ENCODE data around the gene COG5. TPM values are rescaled to one million over a fixed set of nuclear protein-coding genes. Genes with fewer than 3 reads are reported as not detected.

COG5 gene
- total and polyA plus RNA-seq, 2 experiments from 2014 or later: 15.4 to 36.5 TPM

- H3K79me2 ChIP-seq (replicated peaks; ENCODE audit: insufficient read depth): no peaks in the 10 kb centered on the region
- no peak overlapping the region for H2AFZ ChIP-seq
- Mint-ChIP-seq H3K27me3 (ENCODE audit: insufficient read depth, low read depth, poor library complexity) (peaks cover 5% of the 10 kb centered on the region), H3K27ac (no peak overlapping the region), H3K9me3 (no peaks in the 10 kb centered on the region), H3K4me3 (no peak overlapping the region), H3K36me3 (ENCODE audit: low read depth) (peaks cover 28% of the 10 kb centered on the region), H3K4me1 (0 out of 3 replicates have a peak, but pooled peaks cover 3% of the 10 kb centered on the region)
- ATAC-seq (peak; percentile 95), DNase-seq (ENCODE audit: low spot score) (peak; percentile 76)
- H3K9me2 ChIP-seq (ENCODE audit: insufficient read depth): no peaks in the 10 kb centered on the region
- TF ChIP-seq POLR2AphosphoS5 (IDR thresholded peaks at IDR 0.05; ENCODE audit: low read depth) (no peak), ZNF462 (CRISPR knock-in tag; IDR thresholded peaks at IDR 0.05) (no peak), CTCF (conservative IDR thresholded peaks at IDR 0.05; ENCODE audit: low read depth in 2 of 2) (peak; percentile 65 to 81), ZNF114 (CRISPR knock-in tag; IDR thresholded peaks at IDR 0.05) (no peak), EZH2phosphoT487 (IDR thresholded peaks at IDR 0.05; ENCODE audit: unreplicated experiment) (no peak), ETS1 (IDR thresholded peaks at IDR 0.05) (no peak)
- no peak overlapping the region for H3K4me2 ChIP-seq
- H3K4me1 ChIP-seq (ENCODE audit: insufficient read depth): no peaks in the 10 kb centered on the region
- H4K20me1 ChIP-seq (replicated peaks; ENCODE audit: insufficient read depth): no peaks in the 10 kb centered on the region; the same call in none of the 2 replicates
- H3F3A ChIP-seq (replicated peaks; ENCODE audit: low read depth): no peaks in the 10 kb centered on the region
- no peaks in the 10 kb centered on the region for H3K27me3 ChIP-seq (ENCODE audit: insufficient read depth)
- H3K27ac ChIP-seq (ENCODE audit: low read depth): no peak overlapping the region
- no peak overlapping the region for H3K4me3 ChIP-seq
- H3K36me3 ChIP-seq (ENCODE audit: insufficient read depth): no peaks in the 10 kb centered on the region
These were observed 361.8 kb downstream of the COG5 start for GRCh38 chr7:107201795-107202450.
